SK-N-SH treated with all-trans-retinoic acid at 6 μM for 48 hours (cell line): ENCODE data around the gene HK3.

Experiments used
- ATAC-seq: fragments of 200-7000 bp; cut with Tn5 transposase; 3 replicates; pipeline ENCODE4 v1.9.1; 2020; ENCODE audit warnings: mild to moderate bottlenecking, moderate library complexity
- ARNTL ChIP-seq: fragments of 450-650 bp; formaldehyde crosslinking; IDR thresholded peaks from 2 replicates; pipeline ENCODE4 v1.5.0; 2020; ENCODE audit warnings: low read depth, mild to moderate bottlenecking, moderate library complexity, borderline replicate concordance
- BACH2 ChIP-seq: fragments of 250-450 bp; sonication (Bioruptor Pico); IDR thresholded peaks from 2 replicates; pipeline ENCODE4 v1.9.0; 2021; ENCODE audit warnings: mild to moderate bottlenecking, borderline replicate concordance
- CSDC2 ChIP-seq: fragments of 250-450 bp; sonication (Bioruptor Pico); IDR thresholded peaks from 2 replicates; pipeline ENCODE4 v1.5.0; 2020; ENCODE audit warnings: mild to moderate bottlenecking, moderate library complexity
- ISL1 ChIP-seq: fragments of 250-450 bp; sonication (Bioruptor Pico); IDR thresholded peaks from 2 replicates; pipeline ENCODE4 v2.1.2; 2022; ENCODE audit warnings: mild to moderate bottlenecking, moderate library complexity
- OSR1 ChIP-seq: fragments of 250-450 bp; sonication (Bioruptor Pico); IDR thresholded peaks from 2 replicates; pipeline ENCODE4 v1.8.0; 2022; ENCODE audit warnings: moderate library complexity, mild to moderate bottlenecking, inconsistent platforms
- PPARA ChIP-seq: fragments of 250-450 bp; sonication (Bioruptor Pico); IDR thresholded peaks from 2 replicates; pipeline ENCODE4 v1.5.0; 2020; ENCODE audit warnings: mild to moderate bottlenecking, borderline replicate concordance
- RARB ChIP-seq: fragments of 250-450 bp; sonication (Bioruptor Pico); IDR thresholded peaks from 2 replicates; pipeline ENCODE4 v1.8.0; 2021; ENCODE audit warnings: mild to moderate bottlenecking, moderate library complexity
- SNAI2 ChIP-seq: fragments of 250-450 bp; sonication (Bioruptor Pico); IDR thresholded peaks from 2 replicates; pipeline ENCODE4 v1.5.0; 2020; ENCODE audit warnings: mild to moderate bottlenecking, moderate library complexity
- TCF4 ChIP-seq: fragments of 250-450 bp; sonication (Bioruptor Pico); IDR thresholded peaks from 2 replicates; pipeline ENCODE4 v1.8.0; 2021; ENCODE audit warnings: mild to moderate bottlenecking, moderate library complexity, borderline replicate concordance
- TOX ChIP-seq: fragments of 250-450 bp; sonication (Bioruptor Pico); IDR thresholded peaks from 2 replicates; pipeline ENCODE4 v1.8.0; 2021; ENCODE audit warnings: mild to moderate bottlenecking, moderate library complexity, borderline replicate concordance
- ZC3H10 ChIP-seq: fragments of 250-450 bp; sonication (Bioruptor Pico); IDR thresholded peaks from 2 replicates; pipeline ENCODE4 v1.5.1; 2021; ENCODE audit warnings: mild to moderate bottlenecking, moderate library complexity
- ZFP3 ChIP-seq: fragments of 250-450 bp; sonication (Bioruptor Pico); IDR thresholded peaks from 2 replicates; pipeline ENCODE4 v1.5.0; 2020; ENCODE audit warnings: mild to moderate bottlenecking, moderate library complexity
- ZFP30 ChIP-seq: fragments of 450-650 bp; formaldehyde crosslinking; IDR thresholded peaks from 2 replicates; pipeline ENCODE4 v1.5.0; 2022; ENCODE audit warnings: mild to moderate bottlenecking, moderate library complexity
- ZNF565 ChIP-seq: fragments of 450-650 bp; formaldehyde crosslinking; conservative IDR thresholded peaks from 2 replicates; pipeline ENCODE4 v1.5.0; 2020; ENCODE audit warnings: low read depth, mild to moderate bottlenecking, moderate library complexity
- ZNF70 ChIP-seq: fragments of 450-650 bp; formaldehyde crosslinking; IDR thresholded peaks from 2 replicates; pipeline ENCODE4 v1.5.0; 2020; ENCODE audit warnings: mild to moderate bottlenecking, moderate library complexity
- ZNF8 ChIP-seq: fragments of 450-650 bp; formaldehyde crosslinking; IDR thresholded peaks from 2 replicates; pipeline ENCODE4 v1.5.0; 2020; ENCODE audit warnings: mild to moderate bottlenecking, moderate library complexity
- TF ChIP-seq, protein P1 (sequence below): fragments of 250-450 bp; sonication (Bioruptor Pico); IDR thresholded peaks from 2 replicates; pipeline ENCODE4 v1.8.0; 2021; ENCODE audit warnings: low read depth, mild to moderate bottlenecking, moderate library complexity, borderline replicate concordance
- TF ChIP-seq, protein P2 (sequence below): fragments of 250-450 bp; sonication (Bioruptor Pico); IDR thresholded peaks from 2 replicates; pipeline ENCODE4 v1.5.1; 2021; ENCODE audit warnings: mild to moderate bottlenecking, moderate library complexity
- TF ChIP-seq, protein P3 (sequence below): fragments of 250-450 bp; sonication (Bioruptor Pico); IDR thresholded peaks from 2 replicates; pipeline ENCODE4 v1.5.1; 2020; ENCODE audit warnings: low read depth, mild to moderate bottlenecking, moderate library complexity
- TF ChIP-seq, protein P4 (sequence below): fragments of 250-450 bp; sonication (Bioruptor Pico); IDR thresholded peaks from 2 replicates; pipeline ENCODE4 v1.8.0; 2020; ENCODE audit warnings: mild to moderate bottlenecking, moderate library complexity, borderline replicate concordance
- TF ChIP-seq, protein P5 (sequence below): fragments of 250-450 bp; sonication (Bioruptor Pico); IDR thresholded peaks from 2 replicates; pipeline ENCODE4 v1.5.0; 2020; ENCODE audit warnings: mild to moderate bottlenecking, moderate library complexity

The HK3 gene

DNA sequence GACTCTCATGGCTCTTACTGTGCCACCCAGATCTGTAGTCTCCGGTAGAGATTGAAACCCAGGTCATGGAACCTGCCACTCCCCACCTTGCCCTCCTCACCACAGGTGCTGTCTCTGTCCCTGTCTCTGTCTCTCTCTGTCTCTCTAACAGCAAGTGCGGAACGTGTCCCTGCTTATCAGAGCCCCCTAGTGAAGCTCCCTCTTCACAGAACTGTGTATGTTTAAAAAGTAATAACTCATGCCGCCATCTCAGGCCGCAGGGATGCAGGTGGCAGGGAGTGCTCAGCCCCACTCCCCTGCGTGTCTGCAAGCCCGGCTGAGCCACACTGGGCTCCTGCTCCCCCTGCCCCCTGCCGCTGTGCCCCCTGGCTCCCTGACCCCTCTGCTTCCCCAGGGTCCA lies 45.0 kb downstream of the HK3 start:
- TF ChIP-seq, protein P1, sequence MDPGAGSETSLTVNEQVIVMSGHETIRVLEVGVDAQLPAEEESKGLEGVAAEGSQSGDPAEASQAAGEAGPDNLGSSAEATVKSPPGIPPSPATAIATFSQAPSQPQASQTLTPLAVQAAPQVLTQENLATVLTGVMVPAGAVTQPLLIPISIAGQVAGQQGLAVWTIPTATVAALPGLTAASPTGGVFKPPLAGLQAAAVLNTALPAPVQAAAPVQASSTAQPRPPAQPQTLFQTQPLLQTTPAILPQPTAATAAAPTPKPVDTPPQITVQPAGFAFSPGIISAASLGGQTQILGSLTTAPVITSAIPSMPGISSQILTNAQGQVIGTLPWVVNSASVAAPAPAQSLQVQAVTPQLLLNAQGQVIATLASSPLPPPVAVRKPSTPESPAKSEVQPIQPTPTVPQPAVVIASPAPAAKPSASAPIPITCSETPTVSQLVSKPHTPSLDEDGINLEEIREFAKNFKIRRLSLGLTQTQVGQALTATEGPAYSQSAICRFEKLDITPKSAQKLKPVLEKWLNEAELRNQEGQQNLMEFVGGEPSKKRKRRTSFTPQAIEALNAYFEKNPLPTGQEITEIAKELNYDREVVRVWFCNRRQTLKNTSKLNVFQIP: no peak
- no peak for ATAC-seq

DNA sequence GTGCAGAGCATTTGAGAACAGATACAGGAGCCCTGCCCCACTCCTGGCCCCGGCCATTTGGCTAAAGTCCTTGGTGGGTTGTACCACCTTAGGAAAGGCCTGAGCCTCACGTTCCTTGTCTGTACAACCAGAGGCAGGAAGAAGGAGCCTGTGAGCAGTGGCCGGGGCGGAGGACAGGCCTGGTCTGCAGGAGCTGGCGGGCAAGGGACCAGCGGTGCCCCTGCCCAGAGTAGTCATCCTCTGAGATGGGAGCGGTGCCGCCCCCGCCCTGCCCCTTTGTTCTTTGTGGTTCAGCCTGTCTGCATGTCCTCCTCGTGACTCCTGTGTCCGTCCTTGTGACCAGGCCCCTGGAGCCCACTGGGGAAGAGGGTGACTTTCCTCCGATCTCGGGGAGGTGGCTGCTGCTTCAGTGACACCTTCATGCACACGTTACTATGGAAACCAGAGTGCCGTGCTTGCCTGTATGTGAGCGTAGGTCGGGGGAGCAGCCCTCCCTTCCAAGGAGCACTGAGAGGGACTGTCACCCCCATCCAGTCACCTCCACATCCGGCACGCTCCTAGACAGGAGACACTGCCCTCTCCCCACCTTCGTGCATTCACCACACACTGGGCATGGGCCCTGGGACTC lies 45.9 kb downstream of the HK3 start:
- no peak for ATAC-seq
- TF ChIP-seq RARB (no peak), BACH2 (no peak), ISL1 (CRISPR knock-in tag) (no peak), SNAI2 (no peak)

DNA sequence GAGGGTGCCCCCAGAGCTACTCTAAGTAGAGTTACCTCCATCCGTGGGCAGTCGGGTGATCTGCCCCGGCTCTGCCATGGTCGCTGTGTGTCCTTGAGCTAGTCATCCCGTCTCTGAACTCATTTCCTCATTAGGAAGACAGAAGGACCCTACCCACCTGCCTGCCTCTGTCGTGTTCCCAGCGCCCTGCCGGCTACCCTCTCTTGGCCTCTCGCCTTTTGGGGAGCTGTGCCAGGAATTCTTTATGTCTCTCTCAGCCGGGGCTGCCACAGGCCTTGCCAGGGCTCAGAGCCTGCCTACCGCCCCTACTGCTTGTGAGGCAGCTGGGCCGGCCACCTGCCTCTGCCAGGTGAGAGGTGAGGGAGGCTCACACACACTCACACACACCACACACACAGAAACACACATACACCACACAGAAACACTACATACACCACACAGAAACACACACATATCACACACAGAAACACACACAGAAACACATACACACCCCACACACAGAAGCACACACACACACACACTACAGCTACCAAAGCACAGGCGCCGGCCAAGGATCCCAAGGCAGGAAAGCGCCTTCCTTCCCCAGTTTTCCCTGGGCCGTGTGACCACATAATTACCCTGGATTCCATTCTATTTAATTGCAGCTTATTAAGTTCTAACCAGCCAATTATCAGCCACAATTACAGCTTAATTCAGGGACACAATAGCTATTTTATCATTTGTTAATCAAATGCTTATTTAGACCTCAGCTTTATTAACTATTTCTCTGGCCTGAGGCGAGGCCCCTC lies 47.1 kb downstream of the HK3 start:
- no peak for ATAC-seq
- TF ChIP-seq ZNF8: no peak
- no peak for TF ChIP-seq ZNF565 (CRISPR knock-in tag)
- TF ChIP-seq, protein P2, sequence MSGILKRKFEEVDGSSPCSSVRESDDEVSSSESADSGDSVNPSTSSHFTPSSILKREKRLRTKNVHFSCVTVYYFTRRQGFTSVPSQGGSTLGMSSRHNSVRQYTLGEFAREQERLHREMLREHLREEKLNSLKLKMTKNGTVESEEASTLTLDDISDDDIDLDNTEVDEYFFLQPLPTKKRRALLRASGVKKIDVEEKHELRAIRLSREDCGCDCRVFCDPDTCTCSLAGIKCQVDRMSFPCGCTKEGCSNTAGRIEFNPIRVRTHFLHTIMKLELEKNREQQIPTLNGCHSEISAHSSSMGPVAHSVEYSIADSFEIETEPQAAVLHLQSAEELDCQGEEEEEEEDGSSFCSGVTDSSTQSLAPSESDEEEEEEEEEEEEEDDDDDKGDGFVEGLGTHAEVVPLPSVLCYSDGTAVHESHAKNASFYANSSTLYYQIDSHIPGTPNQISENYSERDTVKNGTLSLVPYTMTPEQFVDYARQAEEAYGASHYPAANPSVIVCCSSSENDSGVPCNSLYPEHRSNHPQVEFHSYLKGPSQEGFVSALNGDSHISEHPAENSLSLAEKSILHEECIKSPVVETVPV (CRISPR knock-in tag): no peak
- TF ChIP-seq TOX (CRISPR knock-in tag): no peak
- TF ChIP-seq, protein P3, sequence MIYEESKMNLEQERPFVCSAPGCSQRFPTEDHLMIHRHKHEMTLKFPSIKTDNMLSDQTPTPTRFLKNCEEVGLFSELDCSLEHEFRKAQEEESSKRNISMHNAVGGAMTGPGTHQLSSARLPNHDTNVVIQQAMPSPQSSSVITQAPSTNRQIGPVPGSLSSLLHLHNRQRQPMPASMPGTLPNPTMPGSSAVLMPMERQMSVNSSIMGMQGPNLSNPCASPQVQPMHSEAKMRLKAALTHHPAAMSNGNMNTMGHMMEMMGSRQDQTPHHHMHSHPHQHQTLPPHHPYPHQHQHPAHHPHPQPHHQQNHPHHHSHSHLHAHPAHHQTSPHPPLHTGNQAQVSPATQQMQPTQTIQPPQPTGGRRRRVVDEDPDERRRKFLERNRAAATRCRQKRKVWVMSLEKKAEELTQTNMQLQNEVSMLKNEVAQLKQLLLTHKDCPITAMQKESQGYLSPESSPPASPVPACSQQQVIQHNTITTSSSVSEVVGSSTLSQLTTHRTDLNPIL (CRISPR knock-in tag): no peak
- TF ChIP-seq BACH2: no peak
- TF ChIP-seq CSDC2 (CRISPR knock-in tag): no peak
- no peak for TF ChIP-seq SNAI2
- TF ChIP-seq, protein P4, sequence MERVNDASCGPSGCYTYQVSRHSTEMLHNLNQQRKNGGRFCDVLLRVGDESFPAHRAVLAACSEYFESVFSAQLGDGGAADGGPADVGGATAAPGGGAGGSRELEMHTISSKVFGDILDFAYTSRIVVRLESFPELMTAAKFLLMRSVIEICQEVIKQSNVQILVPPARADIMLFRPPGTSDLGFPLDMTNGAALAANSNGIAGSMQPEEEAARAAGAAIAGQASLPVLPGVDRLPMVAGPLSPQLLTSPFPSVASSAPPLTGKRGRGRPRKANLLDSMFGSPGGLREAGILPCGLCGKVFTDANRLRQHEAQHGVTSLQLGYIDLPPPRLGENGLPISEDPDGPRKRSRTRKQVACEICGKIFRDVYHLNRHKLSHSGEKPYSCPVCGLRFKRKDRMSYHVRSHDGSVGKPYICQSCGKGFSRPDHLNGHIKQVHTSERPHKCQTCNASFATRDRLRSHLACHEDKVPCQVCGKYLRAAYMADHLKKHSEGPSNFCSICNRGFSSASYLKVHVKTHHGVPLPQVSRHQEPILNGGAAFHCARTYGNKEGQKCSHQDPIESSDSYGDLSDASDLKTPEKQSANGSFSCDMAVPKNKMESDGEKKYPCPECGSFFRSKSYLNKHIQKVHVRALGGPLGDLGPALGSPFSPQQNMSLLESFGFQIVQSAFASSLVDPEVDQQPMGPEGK: no peak
- no peak for TF ChIP-seq OSR1 (CRISPR knock-in tag)
- TF ChIP-seq PPARA (CRISPR knock-in tag): no peak
- TF ChIP-seq, protein P1: no peak
- no peak for TF ChIP-seq ARNTL (CRISPR knock-in tag)
- TF ChIP-seq ZFP3 (CRISPR knock-in tag): no peak
- no peak for TF ChIP-seq ZC3H10 (CRISPR knock-in tag)
- no peak for TF ChIP-seq ZNF70 (CRISPR knock-in tag)
- TF ChIP-seq ISL1 (CRISPR knock-in tag): no peak
- TF ChIP-seq, protein P5, sequence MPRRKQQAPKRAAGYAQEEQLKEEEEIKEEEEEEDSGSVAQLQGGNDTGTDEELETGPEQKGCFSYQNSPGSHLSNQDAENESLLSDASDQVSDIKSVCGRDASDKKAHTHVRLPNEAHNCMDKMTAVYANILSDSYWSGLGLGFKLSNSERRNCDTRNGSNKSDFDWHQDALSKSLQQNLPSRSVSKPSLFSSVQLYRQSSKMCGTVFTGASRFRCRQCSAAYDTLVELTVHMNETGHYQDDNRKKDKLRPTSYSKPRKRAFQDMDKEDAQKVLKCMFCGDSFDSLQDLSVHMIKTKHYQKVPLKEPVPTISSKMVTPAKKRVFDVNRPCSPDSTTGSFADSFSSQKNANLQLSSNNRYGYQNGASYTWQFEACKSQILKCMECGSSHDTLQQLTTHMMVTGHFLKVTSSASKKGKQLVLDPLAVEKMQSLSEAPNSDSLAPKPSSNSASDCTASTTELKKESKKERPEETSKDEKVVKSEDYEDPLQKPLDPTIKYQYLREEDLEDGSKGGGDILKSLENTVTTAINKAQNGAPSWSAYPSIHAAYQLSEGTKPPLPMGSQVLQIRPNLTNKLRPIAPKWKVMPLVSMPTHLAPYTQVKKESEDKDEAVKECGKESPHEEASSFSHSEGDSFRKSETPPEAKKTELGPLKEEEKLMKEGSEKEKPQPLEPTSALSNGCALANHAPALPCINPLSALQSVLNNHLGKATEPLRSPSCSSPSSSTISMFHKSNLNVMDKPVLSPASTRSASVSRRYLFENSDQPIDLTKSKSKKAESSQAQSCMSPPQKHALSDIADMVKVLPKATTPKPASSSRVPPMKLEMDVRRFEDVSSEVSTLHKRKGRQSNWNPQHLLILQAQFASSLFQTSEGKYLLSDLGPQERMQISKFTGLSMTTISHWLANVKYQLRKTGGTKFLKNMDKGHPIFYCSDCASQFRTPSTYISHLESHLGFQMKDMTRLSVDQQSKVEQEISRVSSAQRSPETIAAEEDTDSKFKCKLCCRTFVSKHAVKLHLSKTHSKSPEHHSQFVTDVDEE (CRISPR knock-in tag): no peak
- TF ChIP-seq TCF4: no peak
- no peak for TF ChIP-seq ZFP30
